Measurements from ENCODE around the gene CCDC30.

The CCDC30 gene

GRCh38 chr1:42420911-42421585 is 42.0 kb upstream of the CCDC30 start:
- DNase-seq (ENCODE audit: low read depth), result peak; percentile 78
- H3K4me3 ChIP-seq (ENCODE audit: low read depth, low read length), result no peak overlapping the region
- TF ChIP-seq CTCF (conservative IDR thresholded peaks at IDR 0.05; ENCODE audit: low read depth, low read length), result no peak

- no peak for DNase-seq (ENCODE audit: low read depth)
- no peak for TF ChIP-seq CTCF (conservative IDR thresholded peaks at IDR 0.05; ENCODE audit: low read depth, low read length)
These were observed 40.3 kb upstream of the CCDC30 start for GRCh38 chr1:42422737-42423136.

GRCh38 chr1:42423681-42424080 is 39.4 kb upstream of the CCDC30 start:
- H3K4me3 ChIP-seq (ENCODE audit: low read depth, low read length), result no peak overlapping the region
- TF ChIP-seq CTCF (conservative IDR thresholded peaks at IDR 0.05; ENCODE audit: low read depth, low read length), result no peak
- no peak for DNase-seq (ENCODE audit: low read depth)

More at GRCh38 chr1:42422737-42423136, 40.3 kb upstream of the CCDC30 start:
- no peak overlapping the region for H3K4me3 ChIP-seq (ENCODE audit: low read depth, low read length)

GRCh38 chr1:42424201-42424600 is 38.9 kb upstream of the CCDC30 start:
- no peak overlapping the region for H3K4me3 ChIP-seq (ENCODE audit: low read depth, low read length)
- no peak for TF ChIP-seq CTCF (conservative IDR thresholded peaks at IDR 0.05; ENCODE audit: low read depth, low read length)
- peak; percentile 14 for DNase-seq (ENCODE audit: low read depth)

GRCh38 chr1:42427240-42427639 is 35.8 kb upstream of the CCDC30 start:
- no peak overlapping the region for H3K4me3 ChIP-seq (ENCODE audit: low read depth, low read length)
- TF ChIP-seq CTCF (conservative IDR thresholded peaks at IDR 0.05; ENCODE audit: low read depth, low read length), result no peak
- no peak for DNase-seq (ENCODE audit: low read depth)

- no peak overlapping the region for H3K4me3 ChIP-seq (ENCODE audit: low read depth, low read length)
- DNase-seq (ENCODE audit: low read depth), result no peak
- TF ChIP-seq CTCF (conservative IDR thresholded peaks at IDR 0.05; ENCODE audit: low read depth, low read length), result no peak
These were observed 33.5 kb upstream of the CCDC30 start for GRCh38 chr1:42429603-42430002.

Data from choroid plexus epithelial cell (primary cell).